WI38 (cell line): ENCODE measurements around the gene NUBP1.

Experiments
- H3K4me3 ChIP-seq: 2 replicates; pipeline ENCODE4 v1.5.1; 2011; ENCODE audit warnings: low read depth, mild to moderate bottlenecking, control low read depth, low read length
- CTCF ChIP-seq: IDR thresholded peaks from 2 replicates; pipeline ENCODE4 v1.5.1; 2012; ENCODE audit warnings: low read depth, mild to moderate bottlenecking, control low read depth, low read length

Gene NUBP1

GRCh38 chr16:10808218-10808617, 64.6 kb downstream of the NUBP1 start:
- no peak for TF ChIP-seq CTCF
- no peak overlapping the region for H3K4me3 ChIP-seq

- no peak for TF ChIP-seq CTCF
These were observed 65.2 kb downstream of the NUBP1 start for GRCh38 chr16:10808850-10809249.

GRCh38 chr16:10809706-10810105, 66.1 kb downstream of the NUBP1 start:
- H3K4me3 ChIP-seq = no peak overlapping the region
- no peak for TF ChIP-seq CTCF

More at GRCh38 chr16:10808850-10809249, 65.2 kb downstream of the NUBP1 start:
- H3K4me3 ChIP-seq = no peak overlapping the region

GRCh38 chr16:10812312-10813098, 68.9 kb downstream of the NUBP1 start:
- no peak for TF ChIP-seq CTCF
- H3K4me3 ChIP-seq = no peak overlapping the region

GRCh38 chr16:10813099-10813455, 69.4 kb downstream of the NUBP1 start:
- TF ChIP-seq CTCF = no peak
- H3K4me3 ChIP-seq = no peak overlapping the region

- TF ChIP-seq CTCF = no peak
- no peak overlapping the region for H3K4me3 ChIP-seq
These were observed 73.9 kb downstream of the NUBP1 start for GRCh38 chr16:10817514-10817913.
